ENCODE measurements around the gene UBAC2.

The UBAC2 gene

DNA sequence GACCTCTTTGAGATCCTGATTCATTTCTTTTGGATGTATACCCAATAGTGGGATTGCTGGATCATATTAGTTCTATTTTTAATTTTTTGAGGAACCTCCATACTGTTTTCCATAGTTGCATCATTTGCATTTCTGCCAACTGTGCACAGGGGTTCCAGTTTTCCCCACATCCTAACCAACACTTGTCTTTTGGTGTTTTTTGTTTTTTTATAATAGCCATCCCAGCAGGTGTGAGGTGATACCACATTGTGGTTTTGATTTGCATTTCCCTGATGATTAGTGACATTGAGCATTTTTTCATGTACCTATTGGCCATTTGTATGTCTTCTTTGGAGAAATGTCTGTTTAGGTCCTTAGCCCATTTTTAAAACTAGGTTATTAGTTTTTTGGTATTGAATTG, 125.4 kb downstream of the UBAC2 start:
- H3K4me3 ChIP-seq (ENCODE audit: low read length): no peak overlapping the region
- DNase-seq (ENCODE audit: low read depth): no peak
- TF ChIP-seq, protein P1, sequence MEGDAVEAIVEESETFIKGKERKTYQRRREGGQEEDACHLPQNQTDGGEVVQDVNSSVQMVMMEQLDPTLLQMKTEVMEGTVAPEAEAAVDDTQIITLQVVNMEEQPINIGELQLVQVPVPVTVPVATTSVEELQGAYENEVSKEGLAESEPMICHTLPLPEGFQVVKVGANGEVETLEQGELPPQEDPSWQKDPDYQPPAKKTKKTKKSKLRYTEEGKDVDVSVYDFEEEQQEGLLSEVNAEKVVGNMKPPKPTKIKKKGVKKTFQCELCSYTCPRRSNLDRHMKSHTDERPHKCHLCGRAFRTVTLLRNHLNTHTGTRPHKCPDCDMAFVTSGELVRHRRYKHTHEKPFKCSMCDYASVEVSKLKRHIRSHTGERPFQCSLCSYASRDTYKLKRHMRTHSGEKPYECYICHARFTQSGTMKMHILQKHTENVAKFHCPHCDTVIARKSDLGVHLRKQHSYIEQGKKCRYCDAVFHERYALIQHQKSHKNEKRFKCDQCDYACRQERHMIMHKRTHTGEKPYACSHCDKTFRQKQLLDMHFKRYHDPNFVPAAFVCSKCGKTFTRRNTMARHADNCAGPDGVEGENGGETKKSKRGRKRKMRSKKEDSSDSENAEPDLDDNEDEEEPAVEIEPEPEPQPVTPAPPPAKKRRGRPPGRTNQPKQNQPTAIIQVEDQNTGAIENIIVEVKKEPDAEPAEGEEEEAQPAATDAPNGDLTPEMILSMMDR (conservative IDR thresholded peaks at IDR 0.05; ENCODE audit: low read length): no peak

DNA sequence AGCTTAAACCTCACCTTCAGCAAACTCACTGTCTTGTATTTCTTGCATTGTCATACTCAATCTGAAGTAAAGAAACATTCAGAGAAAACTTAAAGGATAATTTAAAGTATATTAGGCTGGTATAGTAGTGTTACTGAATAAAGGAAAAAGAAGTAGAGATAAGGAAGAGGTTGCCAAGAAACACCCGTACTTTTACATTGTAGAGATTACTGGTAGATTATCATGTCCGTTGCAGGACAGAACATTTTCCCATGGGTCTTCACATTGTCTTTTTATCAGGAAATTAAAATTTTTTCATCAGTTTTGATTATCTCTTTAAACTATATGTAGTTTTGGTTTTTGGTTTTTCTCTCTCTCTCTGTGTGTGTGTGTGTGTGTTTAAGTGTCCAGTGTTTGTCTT, 126.5 kb downstream of the UBAC2 start:
- TF ChIP-seq, protein P1 (conservative IDR thresholded peaks at IDR 0.05; ENCODE audit: low read length): no peak
- DNase-seq (ENCODE audit: low read depth): no peak
- no peak overlapping the region for H3K4me3 ChIP-seq (ENCODE audit: low read length)

DNA sequence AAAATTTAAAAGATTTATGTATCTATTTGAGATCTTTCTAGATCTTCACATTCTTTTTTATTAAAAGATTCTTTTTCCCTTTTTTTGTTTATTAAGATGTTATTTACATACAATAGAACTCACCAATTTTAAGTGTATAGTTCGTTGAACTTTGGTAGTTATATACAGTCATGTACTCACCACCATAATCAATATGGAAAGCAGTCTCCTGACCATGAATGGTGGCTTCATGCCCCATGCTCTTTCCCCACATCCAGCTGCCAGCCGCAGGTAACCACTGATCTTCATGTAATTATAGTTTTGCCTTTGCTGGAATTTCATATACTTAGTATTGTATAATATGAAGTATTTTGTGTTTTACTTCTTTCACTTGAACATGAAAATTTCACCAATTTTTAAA, 127.1 kb downstream of the UBAC2 start:
- no peak for DNase-seq (ENCODE audit: low read depth)
- H3K4me3 ChIP-seq (ENCODE audit: low read length): no peak overlapping the region
- TF ChIP-seq, protein P1 (conservative IDR thresholded peaks at IDR 0.05; ENCODE audit: low read length): no peak

DNA sequence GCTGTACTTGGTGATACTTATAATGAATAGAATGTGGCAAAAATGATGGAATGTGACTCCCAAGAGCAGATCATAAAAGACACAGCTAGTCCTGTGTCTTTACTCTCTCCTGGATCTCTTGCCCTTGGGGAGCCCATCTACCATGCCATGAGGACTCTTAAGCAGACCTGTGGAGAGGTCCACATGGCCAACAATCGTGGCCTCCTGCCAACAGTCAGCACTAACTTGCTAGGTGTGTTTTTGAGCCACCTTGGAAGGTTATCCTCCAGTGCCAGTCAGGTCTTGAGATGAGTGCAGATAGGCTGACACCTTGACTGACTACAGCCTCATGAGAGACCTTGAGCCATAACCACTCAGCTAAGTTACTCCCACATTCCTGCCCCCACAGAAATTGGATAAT, 128.8 kb downstream of the UBAC2 start:
- DNase-seq (ENCODE audit: low read depth): no peak
- no peak overlapping the region for H3K4me3 ChIP-seq (ENCODE audit: low read length)
- TF ChIP-seq, protein P1 (conservative IDR thresholded peaks at IDR 0.05; ENCODE audit: low read length): no peak

DNA sequence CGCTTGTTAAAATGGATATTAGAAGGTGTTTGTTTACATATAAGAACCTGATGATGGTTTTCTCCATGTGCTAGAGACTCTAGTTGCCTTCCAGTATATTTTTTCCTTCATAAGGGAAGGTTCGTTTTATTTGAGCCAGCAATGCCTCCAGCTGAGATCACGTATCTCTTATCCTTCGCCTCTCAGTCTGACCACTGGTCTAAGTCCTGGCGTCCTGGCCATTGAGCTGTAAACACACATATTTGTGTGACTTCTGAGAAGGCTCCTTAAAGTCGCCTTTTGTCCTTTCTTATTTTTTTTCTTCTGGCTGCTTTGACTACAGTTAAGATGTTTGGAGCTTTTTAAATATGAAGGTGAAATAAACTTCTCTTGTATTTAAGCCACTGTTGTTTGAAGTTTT, 130.3 kb downstream of the UBAC2 start:
- no peak for DNase-seq (ENCODE audit: low read depth)
- TF ChIP-seq, protein P1 (conservative IDR thresholded peaks at IDR 0.05; ENCODE audit: low read length): no peak

DNA sequence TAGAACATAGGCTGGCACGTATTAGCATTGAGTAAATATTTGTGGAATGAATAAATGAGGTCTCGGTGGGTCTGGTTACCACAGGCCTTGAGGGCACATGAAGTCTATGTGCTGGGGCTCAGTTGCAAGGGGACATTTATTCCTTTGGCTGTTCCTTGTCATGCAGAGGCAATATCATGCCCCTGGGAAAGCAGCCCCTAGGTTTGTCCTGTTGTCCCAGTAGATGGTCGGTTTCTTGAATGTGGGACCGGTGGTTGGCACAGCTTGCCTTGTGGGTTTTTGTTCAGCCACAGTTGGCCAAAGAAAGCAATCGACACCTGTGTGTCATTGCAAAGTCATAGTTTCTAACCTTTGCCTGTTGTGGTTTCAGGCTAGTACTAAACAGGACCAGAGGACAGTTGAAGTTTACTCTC, 131.2 kb downstream of the UBAC2 start:
- TF ChIP-seq, protein P1 (conservative IDR thresholded peaks at IDR 0.05; ENCODE audit: low read length): no peak
- no peak overlapping the region for H3K4me3 ChIP-seq (ENCODE audit: low read length)
- DNase-seq (ENCODE audit: low read depth): no peak

More for the DNA sequence above, 130.3 kb downstream of the UBAC2 start:
- no peak overlapping the region for H3K4me3 ChIP-seq (ENCODE audit: low read length)

DNA sequence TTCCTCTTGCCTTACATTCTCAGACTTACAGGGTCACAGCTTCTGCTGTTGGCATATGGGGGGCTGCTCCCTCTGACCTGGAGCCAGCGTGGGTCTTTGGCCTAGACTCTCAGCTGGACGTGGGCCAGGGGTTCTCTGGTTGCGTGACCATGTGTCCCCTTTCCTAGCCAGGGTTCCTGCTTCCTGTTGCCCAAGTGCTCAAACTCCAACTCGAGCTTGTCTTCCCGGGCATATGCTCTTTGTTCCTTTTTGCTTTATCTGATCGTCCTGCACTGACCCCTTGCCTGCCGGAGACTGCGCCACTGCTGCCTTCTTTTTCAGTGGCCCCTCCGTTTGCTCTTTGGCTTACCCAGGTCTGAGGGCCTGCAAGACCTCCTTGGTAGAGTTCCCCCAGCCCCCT, 131.8 kb downstream of the UBAC2 start:
- TF ChIP-seq, protein P1 (conservative IDR thresholded peaks at IDR 0.05; ENCODE audit: low read length): no peak
- DNase-seq (ENCODE audit: low read depth): no peak
- no peak overlapping the region for H3K4me3 ChIP-seq (ENCODE audit: low read length)

All from AG10803 (cell line).